ENCODE data around the gene HUNK.

DNA sequence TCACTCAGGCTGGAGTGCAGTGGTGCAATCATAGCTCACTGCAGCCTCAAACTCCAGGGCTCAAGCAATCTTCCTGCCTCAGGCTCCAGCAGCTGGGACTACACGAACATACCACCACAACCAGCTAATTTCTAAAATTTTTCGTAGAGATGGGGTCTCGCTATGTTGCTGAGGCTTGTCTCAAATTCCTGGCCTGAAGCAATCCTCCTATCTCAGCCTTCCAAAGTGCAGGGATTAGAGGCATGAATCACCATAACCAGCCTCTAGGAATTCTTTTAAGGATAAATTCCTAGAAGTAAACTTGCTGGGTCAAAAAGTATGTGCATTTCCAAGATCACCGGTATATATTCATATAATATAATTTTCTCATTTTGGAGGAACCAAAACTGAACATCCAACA, 17.6 kb upstream of the HUNK start:
- TF ChIP-seq, protein P1, sequence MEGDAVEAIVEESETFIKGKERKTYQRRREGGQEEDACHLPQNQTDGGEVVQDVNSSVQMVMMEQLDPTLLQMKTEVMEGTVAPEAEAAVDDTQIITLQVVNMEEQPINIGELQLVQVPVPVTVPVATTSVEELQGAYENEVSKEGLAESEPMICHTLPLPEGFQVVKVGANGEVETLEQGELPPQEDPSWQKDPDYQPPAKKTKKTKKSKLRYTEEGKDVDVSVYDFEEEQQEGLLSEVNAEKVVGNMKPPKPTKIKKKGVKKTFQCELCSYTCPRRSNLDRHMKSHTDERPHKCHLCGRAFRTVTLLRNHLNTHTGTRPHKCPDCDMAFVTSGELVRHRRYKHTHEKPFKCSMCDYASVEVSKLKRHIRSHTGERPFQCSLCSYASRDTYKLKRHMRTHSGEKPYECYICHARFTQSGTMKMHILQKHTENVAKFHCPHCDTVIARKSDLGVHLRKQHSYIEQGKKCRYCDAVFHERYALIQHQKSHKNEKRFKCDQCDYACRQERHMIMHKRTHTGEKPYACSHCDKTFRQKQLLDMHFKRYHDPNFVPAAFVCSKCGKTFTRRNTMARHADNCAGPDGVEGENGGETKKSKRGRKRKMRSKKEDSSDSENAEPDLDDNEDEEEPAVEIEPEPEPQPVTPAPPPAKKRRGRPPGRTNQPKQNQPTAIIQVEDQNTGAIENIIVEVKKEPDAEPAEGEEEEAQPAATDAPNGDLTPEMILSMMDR (IDR thresholded peaks at IDR 0.05) = no peak
- TF ChIP-seq POLR2A (IDR thresholded peaks at IDR 0.05) = no peak

Measured in adrenal gland (tissue), 5 donors.